ENCODE measurements around the gene SBF2.
"Not testable (repeated sequence)": the region's sequence is repeated elsewhere in the genome, so short reads cannot be mapped to it uniquely, and the experiment has no call there.

The SBF2 gene

DNA sequence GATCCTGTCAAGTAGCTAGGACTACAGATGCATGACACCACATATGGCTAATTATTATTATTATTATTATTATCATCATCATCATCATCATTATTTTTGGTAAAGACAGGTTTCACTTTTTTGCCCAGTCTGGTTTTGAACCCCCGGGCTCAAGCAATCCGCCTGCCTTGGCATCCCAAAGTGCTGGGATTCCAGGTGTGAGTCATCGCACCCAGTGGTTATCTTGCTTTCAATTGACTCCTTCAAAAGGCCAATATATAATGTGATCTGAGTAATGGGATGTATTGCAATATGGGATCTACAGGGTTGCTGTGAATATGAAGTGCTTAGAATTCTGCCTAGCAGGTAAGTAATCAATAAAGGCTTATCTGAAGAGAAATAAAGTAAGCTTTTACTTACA lies 221.2 kb downstream of the SBF2 start:
- no peak for DNase-seq (ENCODE audit: low read depth in 2 of 2, low spot score in 1 of 2)

DNA sequence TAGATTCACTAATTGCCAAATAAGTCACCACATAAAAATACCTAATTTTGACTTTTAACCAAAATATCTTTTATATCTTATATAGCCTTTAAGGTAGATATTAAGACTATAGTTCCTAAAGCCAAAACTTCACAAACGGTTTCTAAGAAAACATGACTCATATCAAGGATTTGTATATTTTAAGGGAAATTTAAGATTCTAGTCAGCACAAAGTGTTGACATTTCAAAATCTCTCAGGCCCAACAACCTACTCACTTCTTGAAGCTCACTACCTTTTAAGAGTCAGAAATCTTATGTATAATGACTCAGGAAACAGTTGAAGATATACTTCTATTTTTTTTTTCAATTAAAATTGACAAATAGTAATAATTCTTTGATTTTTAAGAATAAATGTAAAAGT lies 221.9 kb downstream of the SBF2 start:
- no peak for DNase-seq (ENCODE audit: low read depth in 2 of 2, low spot score in 1 of 2)

DNA sequence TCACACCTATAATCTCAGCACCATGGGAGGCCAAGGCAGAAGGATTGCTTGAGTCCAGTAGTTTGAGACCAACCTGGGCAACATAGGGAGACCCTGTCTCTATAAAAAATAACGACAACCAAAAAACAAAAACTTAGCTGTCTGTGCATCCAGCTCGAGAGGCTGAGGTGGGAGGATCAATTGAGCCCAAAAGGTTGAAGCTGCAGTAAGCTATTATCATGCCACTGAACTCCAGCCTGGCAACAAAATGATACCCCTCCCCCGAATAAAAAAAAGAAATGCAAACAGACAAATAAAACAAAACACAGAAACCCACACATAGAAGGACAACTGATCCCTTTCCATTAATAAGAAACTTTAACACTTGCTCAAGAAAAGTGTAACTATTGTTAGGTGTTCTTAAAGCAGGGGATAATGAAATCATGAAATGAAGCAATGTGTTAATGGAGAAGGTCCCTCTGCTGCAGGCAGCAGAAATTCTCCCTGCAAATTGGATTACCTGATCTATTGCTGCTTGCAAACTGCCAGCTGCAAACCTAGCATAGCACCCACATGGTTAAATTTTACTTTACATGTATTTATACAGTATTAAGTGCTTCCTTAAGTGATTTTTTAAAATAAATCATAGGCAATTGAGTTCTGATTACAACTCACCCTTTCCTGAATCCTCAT lies 226.3 kb downstream of the SBF2 start:
- no peak for DNase-seq (ENCODE audit: low read depth in 2 of 2, low spot score in 1 of 2)

DNA sequence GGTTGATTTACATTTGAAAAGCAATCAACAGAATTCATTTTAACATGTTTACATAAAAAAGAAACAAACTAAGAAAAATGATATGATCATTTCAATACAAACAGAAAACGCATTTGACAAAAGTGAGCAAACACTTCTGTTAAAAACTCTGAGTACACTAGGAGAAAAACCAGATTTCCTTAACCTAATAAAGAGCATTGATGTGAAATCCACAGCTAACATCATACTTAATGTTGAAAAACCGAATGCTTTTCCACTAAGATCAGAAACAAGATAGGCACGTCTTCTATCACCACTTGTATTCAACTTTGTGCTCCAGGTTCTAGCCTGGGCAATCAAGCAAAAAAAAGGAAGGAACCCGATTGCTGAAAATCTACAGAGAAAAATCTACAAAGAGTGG lies 227.6 kb downstream of the SBF2 start:
- DNase-seq (ENCODE audit: low read depth in 2 of 2, low spot score in 1 of 2), result no peak

DNA sequence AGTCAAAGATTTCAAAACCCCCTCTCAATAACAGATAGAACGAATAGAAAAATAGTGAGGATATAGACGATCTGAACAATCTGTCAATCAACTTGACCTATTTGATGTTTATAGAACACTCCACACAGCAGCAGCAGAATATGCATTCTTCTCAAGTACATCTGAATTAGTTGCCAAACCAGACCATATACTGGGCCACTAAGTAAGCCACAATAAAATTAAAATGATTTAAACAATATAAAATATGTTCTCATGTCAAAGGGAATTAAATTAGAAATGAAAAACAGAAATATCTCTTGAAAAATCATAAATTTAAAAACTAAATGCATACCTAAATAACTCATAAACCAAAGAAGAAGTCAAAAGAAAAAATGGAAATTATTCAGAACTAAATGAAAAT lies 229.2 kb downstream of the SBF2 start:
- no peak for DNase-seq (ENCODE audit: low read depth in 2 of 2, low spot score in 1 of 2)

DNA sequence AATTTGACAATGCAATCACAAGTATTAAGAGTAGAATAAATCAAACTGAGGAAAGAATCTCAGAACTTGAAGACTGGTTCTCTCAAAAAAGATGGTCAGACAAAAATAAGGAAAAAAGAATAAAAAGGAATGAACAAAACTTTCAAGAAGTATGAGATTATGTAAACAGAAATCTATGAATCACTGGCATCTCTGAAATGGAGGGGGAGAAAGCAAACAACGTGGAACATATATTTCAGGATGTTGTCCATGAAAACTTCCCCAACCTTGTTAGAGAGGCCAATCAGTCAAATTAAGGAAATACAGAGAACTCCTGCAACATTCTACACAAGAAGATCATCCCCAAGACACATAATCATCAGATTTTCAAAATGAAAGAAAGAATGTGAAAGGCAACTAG lies 235.7 kb downstream of the SBF2 start:
- DNase-seq (ENCODE audit: low read depth in 2 of 2, low spot score in 1 of 2), result no peak

DNA sequence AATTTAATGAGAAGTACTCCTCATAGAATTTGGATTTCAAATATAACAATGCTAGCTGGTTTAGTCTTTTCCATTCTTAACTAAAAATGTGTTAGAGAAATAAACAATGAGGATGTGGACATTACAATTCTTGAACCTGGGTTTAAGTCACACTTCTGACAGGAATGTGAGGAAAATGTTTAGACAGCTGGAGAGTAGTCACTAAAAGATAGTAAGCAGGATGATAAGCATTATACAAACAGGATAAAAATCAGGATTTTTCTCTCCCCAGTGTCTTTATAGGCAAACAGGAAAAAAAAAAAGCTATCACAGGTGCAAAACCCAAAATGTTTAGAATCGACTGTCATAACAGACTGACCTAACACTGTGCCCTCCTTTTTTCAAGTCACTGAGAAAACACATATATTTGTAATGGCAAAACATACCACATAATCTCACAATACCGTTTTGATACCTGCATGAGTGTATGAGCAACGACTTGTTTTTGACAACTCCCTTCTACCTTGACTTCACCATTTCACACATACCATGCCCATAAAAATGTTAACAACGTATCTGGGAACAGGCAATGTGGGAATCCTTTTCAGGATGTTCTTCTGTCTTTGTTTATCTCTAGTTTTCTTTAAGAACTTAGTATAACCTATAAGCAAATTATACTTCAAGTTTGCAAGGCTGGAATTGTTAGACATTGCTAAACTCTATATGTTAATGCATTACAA lies 242.0 kb downstream of the SBF2 start:
- no peak for DNase-seq (ENCODE audit: low read depth in 2 of 2, low spot score in 1 of 2)

DNA sequence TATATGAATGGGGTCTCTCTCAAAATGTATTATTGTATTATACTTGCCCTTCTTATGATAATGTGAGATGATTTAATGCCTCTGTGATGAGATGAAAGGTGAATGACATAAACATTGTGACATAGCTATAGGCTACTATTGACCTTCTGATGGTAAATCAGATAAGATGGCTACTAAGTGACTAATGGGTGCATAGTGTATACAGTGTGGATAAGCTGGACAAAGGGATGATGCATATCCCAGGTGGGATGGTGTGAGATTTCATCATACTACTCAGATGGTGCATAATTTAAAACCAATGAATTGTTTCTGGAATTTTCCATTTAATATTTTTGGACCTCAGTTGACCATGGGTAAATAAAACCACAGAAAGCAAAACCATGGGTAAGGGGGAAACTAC lies 243.5 kb downstream of the SBF2 start:
- no peak for DNase-seq (ENCODE audit: low read depth in 2 of 2, low spot score in 1 of 2)

DNA sequence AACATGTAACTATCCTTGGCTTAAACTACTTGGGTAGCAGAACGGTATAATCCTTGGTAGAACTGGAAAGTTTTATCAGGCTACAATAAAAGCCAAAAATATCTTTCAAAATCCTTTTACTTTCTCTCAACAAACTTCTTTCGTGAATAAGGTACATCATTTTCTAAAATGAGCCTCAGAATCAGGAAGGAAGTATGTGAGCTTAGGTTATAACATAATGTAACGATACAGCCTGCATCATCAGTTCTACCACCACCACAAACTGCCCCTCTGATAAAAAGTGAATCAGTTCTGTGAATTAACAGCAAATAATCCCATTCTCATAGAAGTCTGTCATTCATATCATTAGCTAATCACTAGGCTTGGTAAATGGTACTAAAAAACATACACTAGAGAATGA lies 244.3 kb downstream of the SBF2 start:
- DNase-seq (ENCODE audit: low read depth in 2 of 2, low spot score in 1 of 2), result no peak

DNA sequence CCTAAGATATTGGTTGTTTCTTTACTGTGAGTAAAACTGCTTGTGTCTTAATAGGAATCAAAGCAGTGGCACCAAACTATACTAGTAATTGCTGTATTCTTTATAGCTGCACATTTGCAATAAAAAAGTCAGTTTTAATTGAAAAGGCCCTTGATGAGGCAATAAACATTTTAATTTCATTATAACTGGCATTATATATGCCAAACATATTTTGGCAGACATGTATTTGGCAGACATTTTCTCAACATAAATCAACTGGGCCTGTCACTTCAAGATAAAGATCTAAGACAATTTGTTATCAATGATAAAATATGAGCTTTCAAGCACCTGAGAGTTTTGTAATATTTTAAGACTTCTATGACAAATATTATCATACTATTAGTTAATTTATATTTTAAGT lies 245.7 kb downstream of the SBF2 start:
- no peak for DNase-seq (ENCODE audit: low read depth in 2 of 2, low spot score in 1 of 2)

DNA sequence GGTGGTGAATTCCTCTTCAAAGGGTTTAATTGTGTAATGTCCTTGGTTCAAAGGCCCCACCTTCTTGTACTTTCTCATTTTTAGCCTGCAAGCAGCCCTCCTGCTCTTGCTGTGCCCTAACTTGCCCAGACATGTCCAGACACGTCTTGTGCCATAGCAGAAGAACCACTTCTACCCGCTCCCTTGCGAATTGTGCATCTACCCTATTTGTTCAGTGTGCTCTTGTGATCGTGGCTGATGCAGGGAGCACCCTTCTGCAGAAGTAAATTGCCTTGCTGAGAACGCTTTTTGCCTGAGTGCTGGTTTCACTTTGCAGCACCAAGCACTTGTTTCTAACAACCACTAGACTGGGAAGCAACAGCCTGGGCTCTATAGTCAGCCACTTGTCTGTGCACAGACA lies 249.4 kb downstream of the SBF2 start:
- DNase-seq (ENCODE audit: low read depth in 2 of 2, low spot score in 1 of 2), result no peak

DNA sequence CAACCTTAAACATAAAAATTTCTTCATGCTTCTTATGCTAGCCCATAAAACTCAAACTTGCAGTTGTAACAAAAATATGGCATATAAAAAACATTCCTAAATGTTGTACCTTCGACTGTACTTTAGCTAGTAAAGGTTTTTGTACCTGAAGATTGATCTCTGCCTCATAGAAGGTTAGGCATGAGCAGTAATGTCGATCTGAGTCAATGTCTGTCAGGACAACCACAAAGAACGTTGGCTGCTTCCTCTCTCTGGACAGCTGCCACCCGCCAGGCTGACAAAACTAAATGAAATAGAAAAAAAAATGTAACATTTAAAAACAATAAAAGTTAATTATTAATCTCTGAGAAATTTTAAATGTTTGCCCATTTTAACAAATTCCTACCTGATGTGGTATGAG lies 251.3 kb downstream of the SBF2 start:
- no peak for DNase-seq (ENCODE audit: low read depth in 2 of 2, low spot score in 1 of 2)

DNA sequence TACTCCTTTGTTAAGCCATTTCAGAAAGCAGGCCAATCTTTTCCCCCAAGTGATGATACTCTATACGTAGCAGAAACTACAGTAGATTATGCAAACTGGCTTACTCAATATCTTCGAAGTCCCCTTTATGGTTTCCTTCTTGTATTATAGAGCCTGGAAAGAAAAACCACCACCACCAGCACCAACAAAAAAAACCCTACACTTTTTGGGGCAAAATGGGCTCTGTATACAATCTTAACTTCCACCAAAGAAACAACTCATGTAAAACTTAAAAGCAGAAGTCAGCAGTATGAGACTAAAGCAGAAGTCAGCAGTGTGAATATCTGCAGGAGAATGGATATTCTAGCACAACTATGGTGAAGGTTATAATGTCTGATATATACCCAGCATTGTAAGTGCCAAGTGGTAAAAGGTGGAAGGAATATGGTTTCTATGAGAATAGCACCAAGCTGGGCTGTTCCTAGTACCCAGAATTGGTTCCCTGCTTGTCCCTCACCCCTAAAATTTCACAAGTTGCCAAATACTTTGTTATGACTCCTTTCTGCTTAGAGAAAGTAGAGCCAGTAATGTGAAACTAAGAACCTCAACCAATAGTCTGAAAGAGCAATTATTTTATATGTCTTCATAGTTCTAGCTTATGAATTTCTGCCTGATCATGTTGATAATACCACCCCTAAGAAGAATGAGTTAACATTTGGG lies 252.1 kb downstream of the SBF2 start:
- DNase-seq (ENCODE audit: low read depth in 2 of 2, low spot score in 1 of 2), result no peak

DNA sequence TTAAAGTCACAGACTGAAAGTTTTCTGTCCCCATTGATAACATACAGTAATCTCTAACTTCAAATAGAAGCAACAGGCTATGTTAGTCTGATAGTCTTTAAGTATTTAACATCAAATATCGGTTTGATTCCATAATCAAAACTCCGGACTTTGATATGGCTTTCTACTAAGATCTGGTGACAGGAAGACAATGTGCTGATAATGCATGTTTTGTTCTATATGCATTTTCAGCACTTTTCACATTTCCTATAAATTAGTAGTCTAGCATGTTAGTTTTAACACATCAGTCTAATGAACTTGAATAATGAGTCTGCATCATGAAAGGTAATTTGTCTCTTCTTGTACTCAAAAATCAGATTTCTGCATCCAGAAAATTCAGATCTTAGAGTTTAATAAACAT lies 252.7 kb downstream of the SBF2 start:
- no peak for DNase-seq (ENCODE audit: low read depth in 2 of 2, low spot score in 1 of 2)

DNA sequence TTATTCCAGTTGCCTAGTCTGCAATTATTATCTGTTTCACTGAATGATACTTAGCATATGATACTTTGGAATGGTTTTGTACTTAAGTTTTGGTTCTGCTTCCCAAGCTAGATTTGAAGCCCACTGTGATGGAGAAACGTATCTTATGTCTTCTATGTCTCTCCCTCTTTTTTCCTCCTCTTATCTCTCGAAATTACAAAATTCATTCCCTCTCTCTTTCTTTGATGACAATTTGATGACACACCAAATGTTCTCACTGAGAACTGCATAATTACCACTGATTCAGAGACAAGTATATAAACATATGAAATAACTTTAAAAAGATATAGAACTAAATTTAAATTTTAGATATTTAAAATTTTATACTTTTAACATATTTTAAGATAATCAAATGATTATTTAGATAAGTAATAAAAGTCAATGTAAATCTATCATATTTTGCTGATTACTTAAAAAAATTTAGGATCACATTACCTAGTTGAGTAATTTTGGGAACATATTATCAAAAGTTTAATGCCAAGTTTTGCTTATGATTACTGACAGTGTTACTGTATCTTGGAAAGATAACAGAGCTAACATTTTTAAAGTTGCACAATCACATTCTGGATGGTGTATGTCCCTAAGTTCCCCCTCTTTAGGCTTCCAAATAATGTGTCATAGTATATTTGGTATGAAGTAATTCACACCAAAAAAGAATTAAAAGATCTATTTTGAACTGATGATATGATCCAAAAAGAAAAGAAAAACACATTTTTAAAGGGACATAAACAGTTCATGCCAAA lies 255.3 kb downstream of the SBF2 start:
- no peak for DNase-seq (ENCODE audit: low read depth in 2 of 2, low spot score in 1 of 2)

DNA sequence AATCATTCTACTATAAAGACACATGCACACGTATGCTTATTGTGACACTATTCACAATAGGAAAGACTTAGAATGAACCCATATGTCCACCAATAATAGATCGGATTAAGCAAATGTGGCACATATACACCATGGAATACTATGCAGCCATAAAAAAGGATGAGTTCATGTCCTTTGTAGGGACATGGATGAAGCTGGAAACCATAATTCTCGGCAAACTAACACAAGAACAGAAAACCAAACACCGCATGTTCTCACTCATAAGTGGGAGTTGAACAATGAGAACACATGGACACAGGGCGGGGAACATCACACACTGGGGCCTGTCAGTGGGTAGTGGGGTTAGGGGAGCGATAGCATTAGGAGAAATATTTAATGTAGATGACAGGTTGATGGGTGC lies 258.1 kb downstream of the SBF2 start:
- DNase-seq (ENCODE audit: low read depth in 2 of 2, low spot score in 1 of 2), result not testable (repeated sequence)

DNA sequence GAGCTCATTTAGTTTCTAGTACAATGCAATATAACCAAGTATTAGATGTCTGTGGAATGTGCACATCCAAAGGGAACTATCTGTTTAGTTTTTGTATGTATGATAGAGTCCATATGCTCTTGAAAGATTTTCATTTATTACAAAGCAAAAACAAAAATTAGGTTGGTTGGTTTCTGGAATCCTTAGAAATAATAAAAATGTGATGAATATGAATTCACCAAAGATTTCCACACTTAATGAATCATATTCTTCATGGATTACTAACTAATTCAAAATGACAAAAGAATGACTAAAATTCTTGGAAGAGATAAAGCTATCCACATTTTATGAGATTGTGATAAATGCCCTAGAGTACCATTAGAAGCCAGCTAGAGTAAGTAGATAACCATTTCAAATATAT lies 261.1 kb downstream of the SBF2 start:
- DNase-seq (ENCODE audit: low read depth in 2 of 2, low spot score in 1 of 2), result no peak

DNA sequence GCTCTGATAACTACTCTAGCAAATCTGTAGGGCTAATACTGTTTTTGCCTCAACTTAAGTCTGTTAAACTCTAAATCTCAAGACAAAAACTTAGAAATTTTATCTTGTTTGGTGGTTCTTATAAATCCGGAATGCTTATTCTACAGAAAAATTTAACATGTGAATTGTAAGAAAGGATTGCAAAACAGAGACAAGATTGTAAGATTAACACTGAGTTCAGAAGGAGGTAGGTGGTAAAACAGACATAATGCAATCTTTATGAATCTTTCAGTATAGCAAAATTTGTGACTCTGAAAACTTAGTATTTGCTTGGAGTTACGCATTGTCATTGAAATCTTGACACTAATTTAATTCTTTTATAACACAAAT lies 263.9 kb downstream of the SBF2 start:
- no peak for DNase-seq (ENCODE audit: low read depth in 2 of 2, low spot score in 1 of 2)

DNA sequence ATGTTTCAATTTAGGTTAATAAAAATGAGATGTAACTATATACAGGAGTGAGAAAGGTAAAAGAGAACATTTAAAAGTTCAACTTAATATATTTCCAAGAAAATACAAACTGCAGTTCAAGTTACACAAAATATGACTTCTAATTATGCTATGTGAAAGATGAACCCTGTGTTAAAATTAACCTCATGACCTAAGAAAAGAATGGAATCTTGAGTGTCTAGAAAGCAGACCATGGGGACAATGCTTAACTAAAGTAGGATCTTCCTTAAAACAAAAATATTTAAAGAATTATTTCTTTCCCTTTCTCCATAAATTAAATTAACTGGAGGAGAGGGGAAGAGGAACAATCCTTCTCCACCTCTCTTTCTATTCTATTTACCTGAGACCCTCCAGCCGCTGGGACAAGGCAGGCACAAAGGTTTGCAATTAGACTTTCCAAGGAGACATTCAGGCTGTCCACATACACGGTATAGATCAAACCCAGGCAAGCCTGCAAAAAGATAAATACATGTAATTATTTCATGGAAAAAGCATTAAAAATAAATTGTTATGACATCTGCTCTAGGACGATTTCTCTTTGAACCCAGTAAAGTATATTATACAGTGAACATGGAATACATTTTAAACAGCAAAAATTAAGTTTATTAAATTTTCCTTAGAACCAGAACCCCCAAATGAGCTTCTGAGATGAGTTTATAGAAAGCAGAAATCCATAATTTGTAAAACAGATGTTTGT lies 264.5 kb downstream of the SBF2 start:
- DNase-seq (ENCODE audit: low read depth in 2 of 2, low spot score in 1 of 2), result no peak

DNA sequence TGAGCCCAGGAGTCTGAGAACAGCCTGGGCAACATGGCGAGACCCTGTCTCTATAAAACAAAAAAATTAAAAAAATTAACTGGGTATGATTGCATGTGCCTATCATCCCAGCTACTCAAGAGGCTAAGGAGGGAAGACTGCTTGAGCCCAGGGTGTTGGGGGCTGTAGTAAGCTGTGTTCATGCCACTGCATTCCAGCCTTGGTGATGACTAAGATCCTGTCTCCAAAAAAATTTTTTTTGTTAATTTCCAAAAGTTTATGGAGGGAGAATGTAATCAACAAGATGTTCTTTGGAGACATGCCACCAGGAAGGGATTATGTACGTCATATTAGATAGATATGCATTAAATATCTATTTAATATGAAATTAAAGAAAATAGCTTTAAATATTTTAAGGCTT lies 267.5 kb downstream of the SBF2 start:
- DNase-seq (ENCODE audit: low read depth in 2 of 2, low spot score in 1 of 2), result no peak

DNA sequence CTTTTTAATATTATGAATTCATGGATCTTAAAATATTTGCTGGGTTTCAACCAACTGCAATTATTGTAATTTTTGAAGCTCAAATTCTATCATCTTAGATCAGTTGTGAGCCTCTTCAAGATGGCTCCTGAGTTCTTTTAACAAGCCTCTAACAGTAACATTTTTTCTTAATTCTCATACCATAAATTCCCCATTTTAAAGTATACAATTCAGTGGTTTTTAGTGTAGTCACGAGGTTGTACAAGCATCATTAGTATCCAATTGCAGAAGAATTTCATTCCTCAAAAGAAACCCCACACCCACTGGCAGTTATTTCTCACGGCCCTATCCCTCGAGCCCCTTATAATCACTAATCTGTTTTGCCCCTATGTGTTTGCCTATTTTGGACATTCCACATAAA lies 270.8 kb downstream of the SBF2 start:
- DNase-seq (ENCODE audit: low read depth in 2 of 2, low spot score in 1 of 2), result no peak

All from stimulated activated CD8-positive, alpha-beta memory T cell treated with anti-CD3 and anti-CD28 coated beads, Interleukin-4, amount 100 ng/mL, for 4 hours (primary cell).